K562 (cell line): ENCODE results near the gene PIGC. TPM values are rescaled to one million over a fixed set of nuclear protein-coding genes. Genes with fewer than 3 reads are reported as not detected.

ENCODE experiments used
- ARID4B ChIP-seq: sonication (generic); formaldehyde crosslinking; IDR thresholded peaks from 2 replicates; pipeline ENCODE4 v1.8.0; 2022; ENCODE audit warnings: mild to moderate bottlenecking, missing genetic modification reagents
- CBX2 ChIP-seq: fragments of 200-600 bp; sonication (generic); IDR thresholded peaks from one replicate; pipeline ENCODE4 v1.6.1; 2012; ENCODE audit warnings: mild to moderate bottlenecking, low read length, inconsistent platforms; ENCODE audit not compliant: insufficient read depth, poor library complexity, severe bottlenecking
- DACH1 ChIP-seq: fragments of 450-650 bp; IDR thresholded peaks from 2 replicates; pipeline ENCODE4 v1.6.1; 2018; ENCODE audit not compliant: partially characterized antibody
- HINFP ChIP-seq: fragments of 450-650 bp; conservative IDR thresholded peaks from 2 replicates; pipeline ENCODE4 v1.6.1; 2016; ENCODE audit warnings: missing genetic modification characterization, low read depth, mild to moderate bottlenecking, control low read depth, missing compliant biosample characterization
- KAT7 ChIP-seq: sonication (generic); formaldehyde crosslinking; IDR thresholded peaks from 2 replicates; pipeline ENCODE4 v1.8.0; 2022; ENCODE audit warnings: missing genetic modification reagents, mild to moderate bottlenecking, borderline replicate concordance
- MIER1 ChIP-seq: fragments of 450-650 bp; IDR thresholded peaks from 2 replicates; pipeline ENCODE4 v1.6.1; 2016; ENCODE audit warnings: antibody characterized with exemption, mild to moderate bottlenecking, low read depth
- NEUROD1 ChIP-seq: fragments of 150-350 bp; IDR thresholded peaks from 2 replicates; pipeline ENCODE4 v1.6.1; 2014; ENCODE audit warnings: borderline replicate concordance, low read length, low read depth; ENCODE audit not compliant: partially characterized antibody
- ZBTB40 ChIP-seq, 2 experiments: fragments of 450-650 bp in 1 of 2; sonication (generic) in 1 of 2; formaldehyde crosslinking in 1 of 2; IDR thresholded peaks; 2 replicates each; pipeline versions ENCODE4 v1.7.1 to v1.9.0; 2016 to 2022; ENCODE audit warnings: inconsistent platforms in 1 of 2, mild to moderate bottlenecking in 1 of 2, missing genetic modification reagents in 1 of 2
- polyA plus RNA-seq, 8 experiments: library from polyadenylated mRNA; depleted of rRNA in 4 of 8; stranded (reverse) in 5 of 8; unstranded in 3 of 8; fragments of >200 nt; fragmentation: Nextera tagmentation in 2 of 8; fragmentation: Illumina TruSeq in 1 of 8; extraction: Ambion mirVana in 2 of 8; extraction: Trizol in 1 of 8; gene quantifications; 2 replicates each; pipeline versions ENCODE4 v1.2.1 to v1.2.3, GENCODE V29; 2011 to 2014; ENCODE audit warnings: inconsistent platforms in 1 of 8, missing spikeins in 1 of 8
- total RNA-seq, 7 experiments: library from RNA; depleted of rRNA in 6 of 7; stranded (reverse); fragments of >200 nt in 6 of 7; fragmentation: Illumina TruSeq in 2 of 7; extraction: Trizol in 2 of 7; gene quantifications; 2 replicates each; pipeline versions ENCODE4 v1.2.1 to v1.2.3, GENCODE V29; 2011 to 2021; ENCODE audit warnings: low replicate concordance in 1 of 7

The PIGC gene
- total and polyA plus RNA-seq, 9 of the 15 experiments (the other 6 are each of a cell fraction or from before 2014, with no cell fraction given) = 30.5 to 97.9 (median 54.7) TPM

GRCh38 chr1:172443666-172444453 is at the start of gene PIGC (continued):
- TF ChIP-seq HINFP (tag) = no peak
- peak; percentile 98 for TF ChIP-seq KAT7
- TF ChIP-seq CBX2 = no peak
- no peak for TF ChIP-seq NEUROD1
- peak; percentile 50; the same call in 1 of the 2 replicates for TF ChIP-seq ARID4B (CRISPR knock-in tag)
- TF ChIP-seq MIER1 = peak; percentile 46; the same call in 1 of the 2 replicates
- peak; percentile 91 for TF ChIP-seq ZBTB40 (IDR thresholded peaks at IDR 0.05)
- TF ChIP-seq ZBTB40 (CRISPR knock-in tag; IDR thresholded peaks at IDR 0.05) = no peak
- TF ChIP-seq DACH1 = no peak
